GM12878 (cell line): ENCODE measurements around the gene CNTN6. TPM values are rescaled to one million over a fixed set of nuclear protein-coding genes. Genes with fewer than 3 reads are reported as not detected.

Experiments
- ATAC-seq: fragments of 200-7000 bp; cut with Tn5 transposase; 3 replicates; pipeline ENCODE4 v1.9.1; 2020; ENCODE audit warnings: mild to moderate bottlenecking, moderate library complexity
- BruUV-seq: library from RNA; stranded (reverse); fragments of 400-500 nt; replicated peaks from 2 replicates; lab custom pipeline; 2021; lab: Mats Ljungman, UMichigan
- CTCF ChIA-PET: fragments of 300-600 bp; sonication (Branson Sonifier 250); formaldehyde crosslinking; extraction: SDS; loops from one replicate; lab custom pipeline; 2021; ENCODE audit warnings: inconsistent platforms; lab: Yijun Ruan, JAX
- POLR2A ChIA-PET: fragments of 350-600 bp; formaldehyde crosslinking; extraction: SDS; loops from one replicate; lab custom pipeline; 2021; ENCODE audit warnings: inconsistent platforms; lab: Charles Lee
- RAD21 ChIA-PET: fragments of 300-600 bp; sonication (Branson Sonifier 250); formaldehyde crosslinking; loops from one replicate; lab custom pipeline; 2023; ENCODE audit warnings: antibody characterized with exemption; ENCODE audit not compliant: unreplicated experiment; lab: Charles Lee
- SMC1A ChIA-PET: fragments of 300-600 bp; sonication (Branson Sonifier 250); formaldehyde crosslinking; loops from one replicate; lab custom pipeline; 2023; ENCODE audit not compliant: unreplicated experiment, uncharacterized antibody; lab: Charles Lee
- DNase-seq: peaks from one replicate; pipeline ENCODE4 v3.0.0-alpha.2; 2011; ENCODE audit warnings: low read depth, low spot score
- FAIRE-seq: peaks from 3 replicates; lab custom pipeline; 2011; peaks lifted over from hg19 to GRCh38; lab: Jason Lieb, UNC
- H2AFZ ChIP-seq: 2 replicates; pipeline ENCODE4 v1.6.0; 2011; ENCODE audit warnings: low read depth, low read length, control low read depth; ENCODE audit not compliant: control insufficient read depth
- H3K27ac ChIP-seq: 2 replicates; pipeline ENCODE4 v1.5.1; 2011; ENCODE audit warnings: control low read depth; ENCODE audit not compliant: control insufficient read depth, insufficient read depth
- H3K27me3 ChIP-seq, 2 experiments: replicated peaks in 1 of 2; 2 replicates each; pipeline versions ENCODE4 v1.6.0 to v1.6.1; 2011; ENCODE audit warnings: low read length in 1 of 2; ENCODE audit not compliant: control insufficient read depth in 2 of 2, insufficient read depth in 2 of 2
- H3K36me3 ChIP-seq, 2 experiments: 2 replicates each; pipeline ENCODE4 v1.5.1; 2011; ENCODE audit warnings: low read length in 1 of 2; ENCODE audit not compliant: control insufficient read depth in 2 of 2, insufficient read depth in 2 of 2
- H3K4me1 ChIP-seq: 2 replicates; pipeline ENCODE4 v1.6.1; 2011; ENCODE audit warnings: mild to moderate bottlenecking, low read length, moderate library complexity, mixed read lengths; ENCODE audit not compliant: control insufficient read depth, insufficient read depth
- H3K4me2 ChIP-seq: 2 replicates; pipeline ENCODE4 v1.6.0; 2011; ENCODE audit warnings: control low read depth; ENCODE audit not compliant: control insufficient read depth, insufficient read depth
- H3K4me3 ChIP-seq: fragments of 200-600 bp; sonication (generic); 2 replicates; pipeline ENCODE4 v1.5.1; 2016
- H3K79me2 ChIP-seq: 2 replicates; pipeline ENCODE4 v1.6.0; 2011; ENCODE audit warnings: low read length; ENCODE audit not compliant: control insufficient read depth, insufficient read depth
- H3K9ac ChIP-seq: 2 replicates; pipeline ENCODE4 v1.8.0; 2011; ENCODE audit warnings: low read length, control low read depth, mixed read lengths; ENCODE audit not compliant: control insufficient read depth, insufficient read depth
- H3K9me3 ChIP-seq: replicated peaks from 3 replicates; pipeline ENCODE4 v1.5.1; 2011; ENCODE audit warnings: mild to moderate bottlenecking, low read length; ENCODE audit not compliant: control insufficient read depth, insufficient read depth
- H4K20me1 ChIP-seq: 2 replicates; pipeline ENCODE4 v1.6.0; 2011; ENCODE audit not compliant: control insufficient read depth, insufficient read depth
- HDAC2 ChIP-seq: fragments of 200-600 bp; sonication (generic); IDR thresholded peaks from 2 replicates; pipeline ENCODE4 v1.6.1; 2017
- HDGF ChIP-seq: fragments of 450-650 bp; IDR thresholded peaks from 2 replicates; pipeline ENCODE4 v1.6.1; 2016; ENCODE audit warnings: antibody characterized with exemption
- KLF5 ChIP-seq: fragments of 450-650 bp; IDR thresholded peaks from 2 replicates; pipeline ENCODE4 v1.6.1; 2014; ENCODE audit warnings: mild to moderate bottlenecking; ENCODE audit not compliant: partially characterized antibody
- RAD21 ChIP-seq: IDR thresholded peaks from 2 replicates; pipeline ENCODE4 v1.6.1; 2011; ENCODE audit warnings: mild to moderate bottlenecking, low read depth, low read length, moderate library complexity; ENCODE audit not compliant: insufficient read depth
- SIX5 ChIP-seq: IDR thresholded peaks from 2 replicates; pipeline ENCODE4 v1.6.1; 2011; ENCODE audit warnings: mild to moderate bottlenecking, low read depth, low read length, moderate library complexity; ENCODE audit not compliant: severe bottlenecking
- SMAD1 ChIP-seq: fragments of 450-650 bp; IDR thresholded peaks from 2 replicates; pipeline ENCODE4 v1.6.1; 2018; ENCODE audit warnings: mild to moderate bottlenecking, low read depth; ENCODE audit not compliant: partially characterized antibody
- SMC3 ChIP-seq: IDR thresholded peaks from 2 replicates; pipeline ENCODE4 v1.6.1; 2011; ENCODE audit warnings: low read length, improper control_type of control experiment, borderline replicate concordance
- SREBF1 ChIP-seq: IDR thresholded peaks from 2 replicates; pipeline ENCODE4 v1.6.1; 2012; ENCODE audit warnings: mild to moderate bottlenecking, low read length
- SREBF2 ChIP-seq: IDR thresholded peaks from 2 replicates; pipeline ENCODE4 v1.6.1; 2012; ENCODE audit warnings: mild to moderate bottlenecking, low read length
- TCF3 ChIP-seq: IDR thresholded peaks from 2 replicates; pipeline ENCODE4 v1.6.1; 2012; ENCODE audit warnings: low read depth, mild to moderate bottlenecking, low read length, borderline replicate concordance; ENCODE audit not compliant: insufficient read depth
- YY1 ChIP-seq: IDR thresholded peaks from 2 replicates; pipeline ENCODE4 v1.6.1; 2011; ENCODE audit warnings: low read depth, mild to moderate bottlenecking, low read length
- ZNF207 ChIP-seq: fragments of 450-650 bp; IDR thresholded peaks from 2 replicates; pipeline ENCODE4 v1.6.1; 2014; ENCODE audit warnings: antibody characterized with exemption, mild to moderate bottlenecking, borderline replicate concordance
- ZNF622 ChIP-seq: fragments of 450-650 bp; IDR thresholded peaks from 2 replicates; pipeline ENCODE4 v1.6.1; 2017; ENCODE audit warnings: mild to moderate bottlenecking, inconsistent platforms
- WGBS: methylation state at CpG from one replicate; pipeline ENCODE4 v1.1.6; 2016; ENCODE audit warnings: low lambda C conversion rate; ENCODE audit not compliant: insufficient replicate concordance, insufficient coverage; ENCODE audit errors: missing lambda C conversion rate; 5-methylcytosine and 5-hydroxymethylcytosine counted together
- in situ Hi-C: fragments of 300-500 bp; cut with MboI; formaldehyde crosslinking; loops from 9 replicates; pipeline ENCODE4 v1.14.3; 2018; ENCODE audit warnings: mixed read lengths
- intact Hi-C: fragments of 100-400 bp; cut with micrococcal nuclease; formaldehyde crosslinking; loops from one replicate; pipeline ENCODE4 v1.14.2; 2022; ENCODE audit not compliant: unreplicated experiment
- polyA plus RNA-seq, 11 experiments: library from polyadenylated mRNA; depleted of rRNA in 4 of 11; unstranded in 6 of 11; stranded (reverse) in 5 of 11; fragments of >200 nt; fragmentation: Nextera tagmentation in 4 of 11; fragmentation: Illumina TruSeq in 1 of 11; extraction: Ambion mirVana in 4 of 11; extraction: Trizol in 1 of 11; gene quantifications; 1 replicate in 1 of 11; 2 replicates in 10 of 11; pipeline versions ENCODE4 v1.2.1 to v1.2.3, GENCODE V29; 2011 to 2016; ENCODE audit warnings: inconsistent platforms in 2 of 11, missing spikeins in 2 of 11, low read depth in 1 of 11
- total RNA-seq, 4 experiments: library from RNA; depleted of rRNA in 3 of 4; stranded (reverse); fragments of >200 nt in 3 of 4; fragmentation: Illumina TruSeq in 1 of 4; extraction: Trizol in 1 of 4; gene quantifications; 2 replicates each; pipeline versions ENCODE4 v1.2.1 to v1.2.3, GENCODE V29; 2013 to 2021
- TF ChIP-seq, protein P1 (sequence below), 3 experiments: IDR thresholded peaks in 2 of 3; conservative IDR thresholded peaks in 1 of 3; 2 replicates each; pipeline ENCODE4 v1.5.1; 2011; ENCODE audit warnings: low read depth in 3 of 3, low read length in 3 of 3, mild to moderate bottlenecking in 3 of 3, control low read depth in 2 of 3, moderate library complexity in 2 of 3, inconsistent platforms in 1 of 3, mixed read lengths in 1 of 3; ENCODE audit not compliant: control insufficient read depth in 2 of 3, insufficient read depth in 1 of 3; ENCODE audit errors: extremely low read depth in 1 of 3
- TF ChIP-seq, protein P2 (sequence below): fragments of 450-650 bp; formaldehyde crosslinking; IDR thresholded peaks from 2 replicates; pipeline ENCODE4 v1.4.0; 2022; ENCODE audit warnings: mild to moderate bottlenecking, moderate library complexity
- TF ChIP-seq, protein P3 (sequence below): fragments of 450-650 bp; IDR thresholded peaks from 2 replicates; pipeline ENCODE4 v1.6.1; 2017; ENCODE audit warnings: antibody characterized with exemption, mild to moderate bottlenecking, moderate library complexity
- TF ChIP-seq, protein P4 (sequence below): IDR thresholded peaks from 2 replicates; pipeline ENCODE4 v1.6.1; 2012; ENCODE audit warnings: low read depth, low read length, improper control_type of control experiment

Gene CNTN6
- total and polyA plus RNA-seq, 10 of the 15 experiments (the other 5 are each of a cell fraction or from before 2014, with no cell fraction given): not detected

DNA sequence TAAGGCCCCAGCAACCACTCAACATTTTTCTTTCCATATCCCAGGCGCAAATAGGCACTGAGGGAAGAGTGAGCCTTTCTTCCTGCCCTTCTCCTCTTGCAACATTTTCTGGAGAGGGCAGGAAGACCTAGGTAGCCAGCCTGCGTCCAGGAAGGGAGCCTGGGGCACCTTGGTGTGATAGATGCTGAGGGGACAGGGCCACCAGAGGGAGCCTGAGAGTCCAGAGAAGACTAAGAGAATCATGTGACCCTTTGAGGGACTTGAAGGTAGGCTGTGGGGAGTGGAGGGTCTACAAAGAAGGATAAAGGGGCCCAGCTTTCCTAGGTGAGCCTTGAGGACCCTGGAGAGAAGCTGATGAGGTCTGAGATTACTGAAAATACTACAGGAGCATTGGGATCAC, 346.6 kb downstream of the CNTN6 start:
- POLR2A ChIA-PET: no interaction called here
- FAIRE-seq (no peak), ATAC-seq (peak; percentile 85), DNase-seq (no peak)
- no peak overlapping the region for H2AFZ ChIP-seq
- H3K4me3 ChIP-seq: no peak overlapping the region
- H3K9me3 ChIP-seq: no peaks in the 10 kb centered on the region
- intact Hi-C loops: no loop called here
- no peaks in the 10 kb centered on the region for H3K4me1 ChIP-seq
- no peaks in the 10 kb centered on the region for H3K79me2 ChIP-seq
- no peaks in the 10 kb centered on the region for H3K27me3 ChIP-seq
- no TSS peak for BruUV-seq
- no peak overlapping the region for H3K4me2 ChIP-seq
- no peak overlapping the region for H3K9ac ChIP-seq
- 51% methylated on average over 2 of the region's 2 CpGs for WGBS
- SMC1A ChIA-PET: no interaction called here
- CTCF ChIA-PET: interaction anchor here (0.6 to 0.7 kb wide), 2 partner anchors 230 to 567 kb away, joined by 3 read pairs; no protein-coding TSS in a partner anchor
- no peak overlapping the region for H3K27ac ChIP-seq
- no peaks in the 10 kb centered on the region for H4K20me1 ChIP-seq
- no peaks in the 10 kb centered on the region for H3K36me3 ChIP-seq
- RAD21 ChIA-PET: no interaction called here
- in situ Hi-C loops: no loop called here
- no peak for TF ChIP-seq SREBF1
- TF ChIP-seq, protein P1, sequence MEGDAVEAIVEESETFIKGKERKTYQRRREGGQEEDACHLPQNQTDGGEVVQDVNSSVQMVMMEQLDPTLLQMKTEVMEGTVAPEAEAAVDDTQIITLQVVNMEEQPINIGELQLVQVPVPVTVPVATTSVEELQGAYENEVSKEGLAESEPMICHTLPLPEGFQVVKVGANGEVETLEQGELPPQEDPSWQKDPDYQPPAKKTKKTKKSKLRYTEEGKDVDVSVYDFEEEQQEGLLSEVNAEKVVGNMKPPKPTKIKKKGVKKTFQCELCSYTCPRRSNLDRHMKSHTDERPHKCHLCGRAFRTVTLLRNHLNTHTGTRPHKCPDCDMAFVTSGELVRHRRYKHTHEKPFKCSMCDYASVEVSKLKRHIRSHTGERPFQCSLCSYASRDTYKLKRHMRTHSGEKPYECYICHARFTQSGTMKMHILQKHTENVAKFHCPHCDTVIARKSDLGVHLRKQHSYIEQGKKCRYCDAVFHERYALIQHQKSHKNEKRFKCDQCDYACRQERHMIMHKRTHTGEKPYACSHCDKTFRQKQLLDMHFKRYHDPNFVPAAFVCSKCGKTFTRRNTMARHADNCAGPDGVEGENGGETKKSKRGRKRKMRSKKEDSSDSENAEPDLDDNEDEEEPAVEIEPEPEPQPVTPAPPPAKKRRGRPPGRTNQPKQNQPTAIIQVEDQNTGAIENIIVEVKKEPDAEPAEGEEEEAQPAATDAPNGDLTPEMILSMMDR (IDR thresholded peaks at IDR 0.05 in 2 of 3, conservative IDR thresholded peaks at IDR 0.05 in 1 of 3; ENCODE audit: control insufficient read depth in 2 of 3, extremely low read depth in 1 of 3, insufficient read depth in 1 of 3, low read depth in 3 of 3, low read length in 3 of 3): peak; percentile 24 to 45 (median 27); a peak in 3 of 6 replicates
- peak; percentile 11; the same call in 1 of the 2 replicates for TF ChIP-seq RAD21
- no peak for TF ChIP-seq HDGF
- TF ChIP-seq SMAD1: no peak
- no peak for TF ChIP-seq SREBF2
- TF ChIP-seq, protein P2, sequence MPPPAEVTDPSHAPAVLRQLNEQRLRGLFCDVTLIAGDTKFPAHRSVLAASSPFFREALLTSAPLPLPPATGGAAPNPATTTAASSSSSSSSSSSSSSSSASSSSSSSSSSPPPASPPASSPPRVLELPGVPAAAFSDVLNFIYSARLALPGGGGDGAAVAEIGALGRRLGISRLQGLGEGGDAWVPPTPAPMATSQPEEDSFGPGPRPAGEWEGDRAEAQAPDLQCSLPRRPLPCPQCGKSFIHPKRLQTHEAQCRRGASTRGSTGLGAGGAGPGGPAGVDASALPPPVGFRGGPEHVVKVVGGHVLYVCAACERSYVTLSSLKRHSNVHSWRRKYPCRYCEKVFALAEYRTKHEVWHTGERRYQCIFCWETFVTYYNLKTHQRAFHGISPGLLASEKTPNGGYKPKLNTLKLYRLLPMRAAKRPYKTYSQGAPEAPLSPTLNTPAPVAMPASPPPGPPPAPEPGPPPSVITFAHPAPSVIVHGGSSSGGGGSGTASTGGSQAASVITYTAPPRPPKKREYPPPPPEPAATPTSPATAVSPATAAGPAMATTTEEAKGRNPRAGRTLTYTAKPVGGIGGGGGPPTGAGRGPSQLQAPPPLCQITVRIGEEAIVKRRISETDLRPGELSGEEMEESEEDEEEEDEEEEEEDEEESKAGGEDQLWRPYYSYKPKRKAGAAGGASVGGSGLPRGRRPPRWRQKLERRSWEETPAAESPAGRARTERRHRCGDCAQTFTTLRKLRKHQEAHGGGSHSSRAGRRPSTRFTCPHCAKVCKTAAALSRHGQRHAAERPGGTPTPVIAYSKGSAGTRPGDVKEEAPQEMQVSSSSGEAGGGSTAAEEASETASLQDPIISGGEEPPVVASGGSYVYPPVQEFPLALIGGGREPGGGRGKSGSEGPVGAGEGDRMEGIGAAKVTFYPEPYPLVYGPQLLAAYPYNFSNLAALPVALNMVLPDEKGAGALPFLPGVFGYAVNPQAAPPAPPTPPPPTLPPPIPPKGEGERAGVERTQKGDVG: no peak
- no peak for TF ChIP-seq ZNF207
- no peak for TF ChIP-seq YY1
- no peak for TF ChIP-seq SIX5
- TF ChIP-seq, protein P3, sequence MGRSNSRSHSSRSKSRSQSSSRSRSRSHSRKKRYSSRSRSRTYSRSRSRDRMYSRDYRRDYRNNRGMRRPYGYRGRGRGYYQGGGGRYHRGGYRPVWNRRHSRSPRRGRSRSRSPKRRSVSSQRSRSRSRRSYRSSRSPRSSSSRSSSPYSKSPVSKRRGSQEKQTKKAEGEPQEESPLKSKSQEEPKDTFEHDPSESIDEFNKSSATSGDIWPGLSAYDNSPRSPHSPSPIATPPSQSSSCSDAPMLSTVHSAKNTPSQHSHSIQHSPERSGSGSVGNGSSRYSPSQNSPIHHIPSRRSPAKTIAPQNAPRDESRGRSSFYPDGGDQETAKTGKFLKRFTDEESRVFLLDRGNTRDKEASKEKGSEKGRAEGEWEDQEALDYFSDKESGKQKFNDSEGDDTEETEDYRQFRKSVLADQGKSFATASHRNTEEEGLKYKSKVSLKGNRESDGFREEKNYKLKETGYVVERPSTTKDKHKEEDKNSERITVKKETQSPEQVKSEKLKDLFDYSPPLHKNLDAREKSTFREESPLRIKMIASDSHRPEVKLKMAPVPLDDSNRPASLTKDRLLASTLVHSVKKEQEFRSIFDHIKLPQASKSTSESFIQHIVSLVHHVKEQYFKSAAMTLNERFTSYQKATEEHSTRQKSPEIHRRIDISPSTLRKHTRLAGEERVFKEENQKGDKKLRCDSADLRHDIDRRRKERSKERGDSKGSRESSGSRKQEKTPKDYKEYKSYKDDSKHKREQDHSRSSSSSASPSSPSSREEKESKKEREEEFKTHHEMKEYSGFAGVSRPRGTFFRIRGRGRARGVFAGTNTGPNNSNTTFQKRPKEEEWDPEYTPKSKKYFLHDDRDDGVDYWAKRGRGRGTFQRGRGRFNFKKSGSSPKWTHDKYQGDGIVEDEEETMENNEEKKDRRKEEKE: no peak
- TF ChIP-seq HDAC2: no peak
- no peak for TF ChIP-seq KLF5
- TF ChIP-seq SMC3: peak; percentile 8; the same call in 1 of the 2 replicates
- TF ChIP-seq, protein P4, sequence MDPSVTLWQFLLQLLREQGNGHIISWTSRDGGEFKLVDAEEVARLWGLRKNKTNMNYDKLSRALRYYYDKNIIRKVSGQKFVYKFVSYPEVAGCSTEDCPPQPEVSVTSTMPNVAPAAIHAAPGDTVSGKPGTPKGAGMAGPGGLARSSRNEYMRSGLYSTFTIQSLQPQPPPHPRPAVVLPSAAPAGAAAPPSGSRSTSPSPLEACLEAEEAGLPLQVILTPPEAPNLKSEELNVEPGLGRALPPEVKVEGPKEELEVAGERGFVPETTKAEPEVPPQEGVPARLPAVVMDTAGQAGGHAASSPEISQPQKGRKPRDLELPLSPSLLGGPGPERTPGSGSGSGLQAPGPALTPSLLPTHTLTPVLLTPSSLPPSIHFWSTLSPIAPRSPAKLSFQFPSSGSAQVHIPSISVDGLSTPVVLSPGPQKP: no peak
- TF ChIP-seq TCF3: no peak
- TF ChIP-seq ZNF622: no peak
